HG02870 (cell line): ENCODE measurements around the gene C19orf67.
"Not testable (repeated sequence)": the region's sequence is repeated elsewhere in the genome, so short reads cannot be mapped to it uniquely, and the experiment has no call there.

Experiments
- ATAC-seq: cut with Tn5 transposase; IDR thresholded peaks from one replicate; pipeline ENCODE4 v1.9.1; 2021; ENCODE audit warnings: mild to moderate bottlenecking, moderate library complexity; ENCODE audit not compliant: unreplicated experiment

Gene C19orf67

GRCh38 chr19:14058182-14059092, 27.1 kb downstream of the C19orf67 start:
- ATAC-seq: no peak

DNA sequence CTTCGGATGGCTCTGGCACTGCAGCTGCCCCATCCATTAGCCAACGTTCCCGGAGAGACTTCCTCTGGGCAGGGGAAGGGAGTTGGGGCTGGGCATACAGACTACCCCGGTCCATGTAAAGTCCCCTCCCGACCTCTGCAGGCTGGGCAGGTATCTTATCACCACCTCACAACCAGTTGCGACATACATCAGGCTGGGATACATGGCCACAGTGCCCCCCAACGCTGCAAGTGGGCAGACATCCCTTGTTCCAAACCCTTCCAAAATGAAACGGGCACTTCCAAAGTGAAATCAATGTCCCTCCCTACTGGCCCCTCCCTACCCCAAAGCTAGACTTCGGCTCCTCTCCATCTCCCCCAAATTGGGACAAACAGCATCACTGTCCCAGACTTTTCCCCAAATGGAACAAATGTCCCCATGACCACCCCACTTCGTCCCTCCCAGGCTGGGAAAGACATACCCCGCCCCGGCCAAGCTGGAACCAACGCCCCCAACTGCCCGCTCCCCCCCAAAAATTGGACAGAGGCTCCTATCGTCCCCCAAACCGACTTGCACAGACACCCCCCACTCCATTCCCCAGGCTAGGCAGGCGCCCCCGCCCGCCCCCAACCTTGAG, 28.7 kb downstream of the C19orf67 start:
- no peak for ATAC-seq

DNA sequence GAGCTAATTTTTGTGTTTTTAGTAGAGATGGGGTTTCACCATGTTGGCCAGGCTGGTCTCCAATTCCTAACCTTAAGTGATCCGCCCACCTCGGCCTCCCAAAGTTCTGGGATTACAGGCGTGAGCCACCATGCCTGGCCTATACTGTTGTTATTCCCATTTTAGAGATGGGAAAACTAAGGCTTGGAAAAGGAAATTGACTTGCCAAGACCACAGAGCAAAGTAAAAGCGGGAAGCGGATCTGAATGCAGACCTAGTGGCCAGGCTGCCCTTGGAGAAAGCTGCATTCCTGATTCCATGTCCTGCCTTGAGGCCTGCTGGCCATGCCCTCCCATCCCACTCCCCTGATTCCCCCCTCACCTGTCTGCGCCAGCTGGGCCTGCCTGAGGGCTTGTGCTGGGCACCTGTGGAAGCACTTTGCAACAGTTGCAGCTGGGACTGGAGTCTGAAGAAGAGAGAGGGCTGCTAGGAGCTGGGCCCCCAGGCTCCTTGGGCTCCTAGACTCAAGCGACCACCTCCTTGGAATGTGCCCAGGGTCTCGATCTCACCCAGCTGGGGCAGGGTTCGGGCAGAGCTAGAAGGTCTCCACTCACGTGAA, 29.4 kb downstream of the C19orf67 start:
- no peak for ATAC-seq

GRCh38 chr19:14055396-14055795, 30.2 kb downstream of the C19orf67 start:
- no peak for ATAC-seq

DNA sequence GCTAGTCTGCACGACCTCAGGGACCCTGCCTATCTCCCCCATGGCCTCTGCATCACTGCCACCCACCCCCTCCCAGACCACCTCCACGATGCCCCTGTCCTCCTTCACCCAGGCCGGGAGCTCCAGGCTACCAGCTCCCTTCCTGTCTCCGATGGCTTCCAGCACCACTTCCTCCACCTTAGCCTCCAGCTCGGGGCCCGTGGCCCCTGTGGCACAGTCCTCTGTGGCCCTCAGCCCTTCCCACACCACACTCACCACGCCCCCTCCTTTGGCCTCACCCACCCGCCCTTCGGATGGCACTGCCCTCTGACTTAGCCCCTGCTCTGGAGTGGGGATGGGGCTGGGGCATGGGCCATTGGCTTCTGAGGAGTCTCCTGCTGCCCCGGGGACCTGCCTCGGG, 30.9 kb downstream of the C19orf67 start:
- no peak for ATAC-seq

DNA sequence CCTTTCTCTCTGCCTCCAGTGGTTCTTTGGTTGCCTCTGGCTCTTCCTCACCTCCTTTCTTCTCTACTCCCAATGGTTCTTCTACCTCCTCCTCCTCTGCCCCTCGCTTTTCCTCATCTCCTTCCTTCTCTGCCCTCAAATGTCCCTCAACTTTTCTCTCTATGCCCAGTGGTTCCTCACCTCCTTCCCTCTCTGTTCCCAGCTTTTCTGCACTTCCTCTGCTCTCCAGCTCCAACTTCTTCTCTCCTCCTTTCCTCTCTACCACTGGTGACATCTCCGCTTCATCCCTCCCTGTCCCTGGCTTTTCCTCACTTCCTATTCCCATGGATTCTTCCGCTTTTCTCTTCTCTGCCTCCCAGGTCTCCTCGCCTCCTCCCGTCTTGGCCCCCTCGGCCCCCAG, 31.5 kb downstream of the C19orf67 start:
- no peak for ATAC-seq

GRCh38 chr19:14053500-14053899, 32.1 kb downstream of the C19orf67 start:
- ATAC-seq: no peak

DNA sequence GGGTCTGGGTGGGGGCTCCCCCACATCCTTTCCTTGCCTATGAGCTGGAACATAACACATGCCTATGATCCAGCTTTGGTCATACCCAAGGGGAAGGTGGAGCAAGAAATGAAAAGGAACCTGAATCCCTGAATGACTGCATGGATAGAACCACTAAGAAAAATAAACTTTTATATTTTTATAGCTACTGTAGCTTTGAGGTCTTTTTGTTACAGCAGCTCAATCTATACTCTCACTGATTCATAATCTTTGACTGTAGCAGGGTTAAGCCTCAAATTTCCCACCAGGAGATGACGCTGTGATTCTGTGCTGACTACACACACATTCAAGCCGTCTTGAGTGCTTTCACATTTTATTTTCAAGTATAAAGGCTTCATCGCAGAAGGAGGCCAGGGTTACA, 32.6 kb downstream of the C19orf67 start:
- no peak for ATAC-seq

- ATAC-seq: no peak
These were observed 33.1 kb downstream of the C19orf67 start for GRCh38 chr19:14052470-14052869.

DNA sequence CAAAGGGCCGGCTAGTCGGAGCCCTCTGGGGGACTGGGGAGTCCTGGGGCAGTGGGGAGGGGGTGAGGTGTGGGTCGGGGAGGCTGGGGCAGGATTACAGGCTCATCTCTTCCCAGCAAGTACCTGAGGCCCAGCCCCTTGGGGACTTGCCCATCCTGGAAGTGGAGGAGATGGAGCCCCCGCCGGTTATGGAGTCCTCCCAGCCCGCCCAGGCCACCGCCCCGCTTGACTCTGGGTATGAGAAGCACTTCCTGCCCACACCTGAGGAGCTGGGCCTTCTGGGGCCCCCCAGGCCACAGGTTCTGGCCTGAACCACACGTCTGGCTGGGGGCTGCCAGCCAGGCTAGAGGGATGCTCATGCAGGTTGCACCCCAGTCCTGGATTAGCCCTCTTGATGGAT, 33.6 kb downstream of the C19orf67 start:
- no peak for ATAC-seq

DNA sequence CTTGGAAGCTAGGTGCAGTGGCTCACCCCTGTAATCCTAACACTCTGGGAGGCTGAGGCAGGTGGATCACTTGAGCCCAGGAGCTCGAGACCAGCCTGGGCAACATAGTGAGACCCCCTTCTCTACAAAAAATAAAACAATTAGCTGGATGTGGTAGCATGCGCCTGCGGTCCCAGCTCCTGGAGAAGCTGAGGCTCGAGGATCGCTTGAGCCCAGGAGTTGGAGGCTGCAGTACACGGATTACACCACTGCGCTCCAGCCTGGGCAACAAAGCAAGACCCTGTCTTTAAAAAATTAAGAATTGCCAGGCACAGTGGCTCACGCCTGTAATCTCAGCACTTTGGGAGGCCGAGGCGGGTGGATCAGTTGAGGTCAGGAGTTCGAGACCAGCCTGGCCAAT, 34.6 kb downstream of the C19orf67 start:
- ATAC-seq: not testable (repeated sequence)

DNA sequence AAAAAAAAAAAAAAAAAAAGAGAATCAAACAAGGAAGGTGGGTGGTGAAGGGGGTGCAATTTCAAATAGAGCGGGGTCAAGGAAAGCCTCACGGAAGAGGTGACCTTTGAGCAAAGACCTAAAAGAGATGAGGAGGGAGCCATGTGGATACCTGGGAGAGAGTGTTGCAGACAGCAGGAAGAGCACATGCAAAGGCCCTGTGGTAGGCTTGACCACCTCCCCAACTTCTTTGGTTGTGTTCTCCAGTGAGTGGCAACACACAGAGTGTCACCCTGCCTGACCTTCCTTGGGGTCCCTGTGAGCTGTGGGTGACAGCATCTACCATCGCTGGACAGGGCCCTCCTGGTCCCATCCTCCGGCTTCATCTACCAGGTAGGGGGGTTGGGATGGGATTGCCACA, 35.1 kb downstream of the C19orf67 start:
- ATAC-seq: no peak

GRCh38 chr19:14048443-14049153, 37.0 kb downstream of the C19orf67 start:
- ATAC-seq: no peak

GRCh38 chr19:14047866-14048265, 37.7 kb downstream of the C19orf67 start:
- ATAC-seq: not testable (repeated sequence)

GRCh38 chr19:14042659-14043608, 42.6 kb downstream of the C19orf67 start:
- not testable (repeated sequence) for ATAC-seq

GRCh38 chr19:14039181-14039580, 46.4 kb downstream of the C19orf67 start:
- ATAC-seq: no peak

DNA sequence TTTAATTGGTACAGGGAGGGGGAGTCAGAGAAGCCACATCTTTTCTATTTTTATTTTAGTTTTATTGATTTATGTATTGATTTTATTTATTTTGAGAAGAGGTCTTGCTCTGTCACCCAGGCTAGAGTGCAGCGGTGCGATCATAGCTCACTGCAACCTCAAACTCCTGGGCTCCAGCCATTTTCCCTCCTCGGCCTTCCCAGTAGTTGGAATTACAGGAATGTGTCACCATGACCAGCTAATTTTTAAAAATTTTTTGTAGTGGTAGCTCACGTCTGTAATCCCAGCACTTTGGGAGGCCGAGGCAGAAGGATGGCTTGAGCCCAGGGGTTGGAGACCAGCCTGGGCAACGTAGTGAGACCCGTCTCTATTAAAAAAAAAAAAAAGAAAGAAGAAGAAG, 49.9 kb downstream of the C19orf67 start:
- ATAC-seq: no peak

DNA sequence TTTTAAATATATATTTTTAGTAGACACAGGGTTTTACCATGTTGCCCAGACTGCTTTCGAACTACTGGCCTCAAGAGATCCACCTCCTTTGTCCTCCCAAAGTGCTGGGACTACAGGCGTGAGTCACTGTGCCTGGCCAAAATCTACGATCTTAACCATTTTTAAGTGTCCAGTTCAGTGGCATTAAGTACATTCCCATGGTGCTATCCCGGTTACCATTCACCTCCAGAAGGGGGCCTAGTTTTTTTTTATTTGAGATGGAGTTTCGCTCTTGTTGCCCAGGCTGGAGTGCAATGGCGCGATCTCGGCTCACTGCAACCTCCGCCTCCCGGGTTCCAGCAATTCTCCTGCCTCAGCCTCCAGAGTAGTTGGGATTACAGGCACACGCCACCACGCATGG, 50.4 kb downstream of the C19orf67 start:
- ATAC-seq: not testable (repeated sequence)

- no peak for ATAC-seq
These were observed 51.6 kb downstream of the C19orf67 start for GRCh38 chr19:14033946-14034345.
